OCI-LY7 (cell line): ENCODE results near the gene TMEM42.

Experiments used
- EZH2phosphoT487 ChIP-seq: fragments of 200-600 bp; sonication (generic); IDR thresholded peaks from 2 replicates; pipeline ENCODE4 v1.6.1; 2018; ENCODE audit warnings: low read depth, borderline replicate concordance, mild to moderate bottlenecking, mixed run types, antibody characterized with exemption, low read length, moderate library complexity, mixed read lengths
- TF ChIP-seq, protein P1 (sequence below): fragments of 200-600 bp; sonication (generic); conservative IDR thresholded peaks from 2 replicates; pipeline ENCODE4 v1.5.1; 2014; ENCODE audit warnings: mild to moderate bottlenecking, antibody characterized with exemption, low read length, moderate library complexity, mixed read lengths

- TF ChIP-seq, protein P1, sequence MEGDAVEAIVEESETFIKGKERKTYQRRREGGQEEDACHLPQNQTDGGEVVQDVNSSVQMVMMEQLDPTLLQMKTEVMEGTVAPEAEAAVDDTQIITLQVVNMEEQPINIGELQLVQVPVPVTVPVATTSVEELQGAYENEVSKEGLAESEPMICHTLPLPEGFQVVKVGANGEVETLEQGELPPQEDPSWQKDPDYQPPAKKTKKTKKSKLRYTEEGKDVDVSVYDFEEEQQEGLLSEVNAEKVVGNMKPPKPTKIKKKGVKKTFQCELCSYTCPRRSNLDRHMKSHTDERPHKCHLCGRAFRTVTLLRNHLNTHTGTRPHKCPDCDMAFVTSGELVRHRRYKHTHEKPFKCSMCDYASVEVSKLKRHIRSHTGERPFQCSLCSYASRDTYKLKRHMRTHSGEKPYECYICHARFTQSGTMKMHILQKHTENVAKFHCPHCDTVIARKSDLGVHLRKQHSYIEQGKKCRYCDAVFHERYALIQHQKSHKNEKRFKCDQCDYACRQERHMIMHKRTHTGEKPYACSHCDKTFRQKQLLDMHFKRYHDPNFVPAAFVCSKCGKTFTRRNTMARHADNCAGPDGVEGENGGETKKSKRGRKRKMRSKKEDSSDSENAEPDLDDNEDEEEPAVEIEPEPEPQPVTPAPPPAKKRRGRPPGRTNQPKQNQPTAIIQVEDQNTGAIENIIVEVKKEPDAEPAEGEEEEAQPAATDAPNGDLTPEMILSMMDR, result no peak
- TF ChIP-seq EZH2phosphoT487, result no peak
Measured at GRCh38 chr3:44890258-44890657, 28.5 kb downstream of the TMEM42 start.
